ENCODE measurements around the gene COX15. TPM values are rescaled to one million over a fixed set of nuclear protein-coding genes. Genes with fewer than 3 reads are reported as not detected.
"Not testable (repeated sequence)": the region's sequence is repeated elsewhere in the genome, so short reads cannot be mapped to it uniquely, and the experiment has no call there.

Gene COX15
- total RNA-seq, 6 donors from 2014 or later, result 16.0 to 38.3 (median 29.3) TPM

DNA sequence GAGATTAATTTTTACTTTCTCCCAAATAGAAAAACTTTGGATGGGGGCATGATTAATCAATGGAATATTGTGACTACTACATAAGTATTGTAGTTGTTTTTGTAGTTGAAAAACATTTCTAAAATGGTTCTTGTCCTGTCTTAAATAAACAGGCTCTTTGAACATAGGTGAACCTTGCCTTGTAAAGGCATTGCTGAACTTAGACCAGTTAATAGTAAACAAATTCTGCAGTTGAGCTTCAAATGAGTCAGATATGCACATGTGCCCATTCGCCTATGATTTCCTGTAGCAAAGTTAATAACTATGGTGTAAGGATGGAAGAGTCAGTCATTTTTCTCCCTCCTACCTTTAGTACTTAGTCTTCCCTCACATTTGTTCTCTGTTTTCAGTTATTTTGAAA lies 22.7 kb upstream of the COX15 start:
- H3K4me1 ChIP-seq, result no peaks in the 10 kb centered on the region
- peaks cover under 1 to 99% (median 39%) of the 10 kb centered on the region in 4 donors for H3K36me3 ChIP-seq
- H3K9me3 ChIP-seq, result no peaks in the 10 kb centered on the region
- no peaks in the 10 kb centered on the region for H3K27me3 ChIP-seq
- H3K27ac ChIP-seq, result no peak overlapping the region
- no peak overlapping the region for H3K4me3 ChIP-seq
- WGBS, 2 donors, result 81 to 90% methylated on average over 1 of the region's 1 CpG
- ATAC-seq (ENCODE audit: low FRiP score in 2 of 2), result no peak
- TF ChIP-seq, protein P1, sequence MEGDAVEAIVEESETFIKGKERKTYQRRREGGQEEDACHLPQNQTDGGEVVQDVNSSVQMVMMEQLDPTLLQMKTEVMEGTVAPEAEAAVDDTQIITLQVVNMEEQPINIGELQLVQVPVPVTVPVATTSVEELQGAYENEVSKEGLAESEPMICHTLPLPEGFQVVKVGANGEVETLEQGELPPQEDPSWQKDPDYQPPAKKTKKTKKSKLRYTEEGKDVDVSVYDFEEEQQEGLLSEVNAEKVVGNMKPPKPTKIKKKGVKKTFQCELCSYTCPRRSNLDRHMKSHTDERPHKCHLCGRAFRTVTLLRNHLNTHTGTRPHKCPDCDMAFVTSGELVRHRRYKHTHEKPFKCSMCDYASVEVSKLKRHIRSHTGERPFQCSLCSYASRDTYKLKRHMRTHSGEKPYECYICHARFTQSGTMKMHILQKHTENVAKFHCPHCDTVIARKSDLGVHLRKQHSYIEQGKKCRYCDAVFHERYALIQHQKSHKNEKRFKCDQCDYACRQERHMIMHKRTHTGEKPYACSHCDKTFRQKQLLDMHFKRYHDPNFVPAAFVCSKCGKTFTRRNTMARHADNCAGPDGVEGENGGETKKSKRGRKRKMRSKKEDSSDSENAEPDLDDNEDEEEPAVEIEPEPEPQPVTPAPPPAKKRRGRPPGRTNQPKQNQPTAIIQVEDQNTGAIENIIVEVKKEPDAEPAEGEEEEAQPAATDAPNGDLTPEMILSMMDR (IDR thresholded peaks at IDR 0.05), result no peak
- TF ChIP-seq EP300 (IDR thresholded peaks at IDR 0.05), result no peak
- no peak for TF ChIP-seq POLR2A (IDR thresholded peaks at IDR 0.05)
- TF ChIP-seq POLR2AphosphoS5 (IDR thresholded peaks at IDR 0.05), result no peak
- DNase-seq, result no peak

DNA sequence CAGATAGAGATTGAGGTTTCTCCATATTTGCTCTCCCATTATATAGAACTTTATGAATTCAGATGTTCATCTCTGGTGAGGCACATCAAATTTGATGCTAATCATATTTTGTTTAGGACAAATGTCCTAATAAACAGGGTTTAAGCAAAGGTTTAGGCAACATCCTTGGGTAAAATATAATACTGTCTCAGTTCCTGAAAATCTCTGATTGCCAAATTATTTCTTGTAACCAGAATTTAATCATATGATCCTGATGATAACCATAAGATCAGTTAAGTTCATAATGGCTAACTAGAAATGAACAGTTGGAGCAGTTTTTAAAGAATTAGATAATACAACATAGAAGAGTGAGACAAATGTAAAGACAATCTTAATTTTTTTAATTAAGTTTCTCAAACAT lies 18.7 kb upstream of the COX15 start:
- Histone ChIP-seq H3K27ac (no peak overlapping the region), H3K9me3 (no peaks in the 10 kb centered on the region), H3K4me3 (no peak overlapping the region), H3K27me3 (no peaks in the 10 kb centered on the region), H3K4me1 (no peaks in the 10 kb centered on the region), H3K36me3 (peaks cover 8 to 99% (median 38%) of the 10 kb centered on the region in 4 donors)
- DNase-seq, result no peak
- ATAC-seq (ENCODE audit: low FRiP score in 2 of 2), result no peak
- TF ChIP-seq EP300 (IDR thresholded peaks at IDR 0.05) (no peak), POLR2A (IDR thresholded peaks at IDR 0.05) (no peak), POLR2AphosphoS5 (IDR thresholded peaks at IDR 0.05) (no peak)
- TF ChIP-seq, protein P1 (IDR thresholded peaks at IDR 0.05), result no peak

DNA sequence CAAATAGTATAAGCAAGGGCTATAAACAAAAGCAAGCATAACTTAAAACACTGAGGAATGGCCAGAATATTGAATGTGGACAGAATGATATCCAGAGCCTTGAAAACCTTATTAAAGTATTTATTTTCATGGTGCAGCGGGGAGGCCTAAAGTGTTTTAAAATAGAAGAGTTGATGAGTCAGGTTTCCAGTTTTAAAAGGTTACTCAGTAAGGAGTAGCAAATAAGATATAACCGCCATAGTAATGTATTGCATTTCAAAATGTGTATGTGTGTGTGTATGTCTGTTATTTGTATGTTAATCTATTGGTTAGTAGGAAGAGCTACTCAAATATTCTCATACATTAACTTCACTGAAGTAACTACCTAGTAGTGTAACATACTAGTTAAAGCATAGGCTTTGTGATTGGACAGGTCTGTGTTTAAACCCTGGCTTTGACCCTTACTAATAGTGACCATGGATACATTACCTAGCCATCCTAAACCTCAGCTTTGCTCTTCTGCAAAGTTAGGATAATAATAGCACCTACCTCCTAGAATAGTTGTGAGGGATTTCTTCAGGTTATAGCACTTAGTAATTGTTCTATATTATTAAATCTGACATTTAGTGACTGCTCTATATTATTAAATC lies 17.0 kb upstream of the COX15 start:
- Histone ChIP-seq H3K27me3 (no peaks in the 10 kb centered on the region), H3K9me3 (no peaks in the 10 kb centered on the region), H3K4me1 (no peaks in the 10 kb centered on the region), H3K36me3 (peaks cover 20 to 99% (median 43%) of the 10 kb centered on the region in 4 donors), H3K27ac (no peak overlapping the region), H3K4me3 (no peak overlapping the region)
- ATAC-seq (ENCODE audit: low FRiP score in 2 of 2) (no peak), DNase-seq (no peak)
- TF ChIP-seq EP300 (IDR thresholded peaks at IDR 0.05) (no peak), POLR2AphosphoS5 (IDR thresholded peaks at IDR 0.05) (no peak), POLR2A (IDR thresholded peaks at IDR 0.05) (no peak)
- TF ChIP-seq, protein P1 (IDR thresholded peaks at IDR 0.05), result no peak
- 98% methylated on average over 2 of the region's 2 CpGs for WGBS, 2 donors

DNA sequence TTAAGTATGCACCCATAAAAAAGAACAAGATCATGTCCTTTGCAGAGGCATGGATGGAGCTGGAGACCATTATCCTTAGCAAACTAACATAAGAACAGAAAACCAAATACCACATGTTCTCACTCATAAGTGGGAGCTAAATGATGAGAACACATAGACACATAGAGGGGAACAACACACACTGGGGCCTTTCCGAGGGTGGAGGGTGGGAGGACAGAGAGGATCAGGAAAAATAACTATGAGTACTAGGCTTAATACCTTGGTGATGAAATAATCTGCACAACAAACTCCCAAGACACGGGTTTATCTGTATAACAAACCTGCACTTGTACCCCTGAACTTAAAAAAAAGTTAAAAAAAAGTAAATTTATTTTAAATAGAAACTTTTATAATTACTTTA lies 14.2 kb upstream of the COX15 start:
- not testable (repeated sequence) for H3K9me3 ChIP-seq; DNase-seq; H3K27ac ChIP-seq; ATAC-seq (ENCODE audit: low FRiP score in 2 of 2); H3K4me3 ChIP-seq; H3K27me3 ChIP-seq; H3K4me1 ChIP-seq
- 93 to 96% methylated on average over 2 of the region's 2 CpGs for WGBS, 2 donors
- H3K36me3 ChIP-seq, result peaks cover 33 to 100% (median 53%) of the 10 kb centered on the region in 4 donors

DNA sequence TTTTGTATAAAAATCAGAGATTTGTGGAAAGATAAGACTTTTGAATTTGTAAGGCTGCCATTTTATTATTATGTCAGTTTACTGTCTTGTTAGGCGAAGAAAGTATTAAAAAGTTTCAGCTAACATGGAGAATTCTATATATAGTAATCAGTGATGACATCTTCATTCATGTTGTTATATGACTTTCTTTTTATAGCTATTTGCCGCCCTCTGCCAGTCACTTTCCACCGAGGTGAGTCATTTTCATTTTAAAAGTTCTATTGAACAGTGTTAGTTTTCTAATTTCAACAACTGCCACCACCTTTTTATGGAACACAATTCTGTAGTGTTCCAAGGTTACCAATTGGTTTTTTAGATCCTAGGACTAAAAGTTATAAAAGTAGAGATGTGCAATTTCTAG lies 11.9 kb upstream of the COX15 start:
- TF ChIP-seq, protein P1 (IDR thresholded peaks at IDR 0.05), result no peak
- Histone ChIP-seq H3K36me3 (peaks cover 38 to 100% (median 57%) of the 10 kb centered on the region in 4 donors), H3K4me3 (no peak overlapping the region), H3K27ac (no peak overlapping the region), H3K27me3 (no peaks in the 10 kb centered on the region), H3K4me1 (no peaks in the 10 kb centered on the region), H3K9me3 (peaks cover 3 to 15% (median 7%) of the 10 kb centered on the region in 4 donors)
- ATAC-seq (ENCODE audit: low FRiP score in 2 of 2) (no peak), DNase-seq (no peak)
- WGBS, 2 donors, result 91 to 92% methylated on average over 3 of the region's 3 CpGs

All from upper lobe of left lung (tissue), 6 donors.